HUES48 (cell line): ENCODE results near the gene CH25H.

Source experiments
- H3K27ac ChIP-seq: one replicate; pipeline ENCODE4 v1.7.0; 2013; ENCODE audit warnings: low read depth, low read length, inconsistent platforms
- H3K27me3 ChIP-seq: 2 replicates; pipeline ENCODE4 v1.6.1; 2013; ENCODE audit warnings: mild to moderate bottlenecking, low read length; ENCODE audit not compliant: control insufficient read depth, insufficient read depth
- H3K36me3 ChIP-seq: 2 replicates; pipeline ENCODE4 v1.6.1; 2013; ENCODE audit warnings: low read length; ENCODE audit not compliant: control insufficient read depth, insufficient read depth
- H3K4me1 ChIP-seq: 2 replicates; pipeline ENCODE4 v1.6.1; 2013; ENCODE audit warnings: mild to moderate bottlenecking, low read length; ENCODE audit not compliant: control insufficient read depth, insufficient read depth
- H3K4me3 ChIP-seq: 2 replicates; pipeline ENCODE4 v1.5.1; 2013; ENCODE audit warnings: mild to moderate bottlenecking, low read depth, low read length
- H3K9ac ChIP-seq: 2 replicates; pipeline ENCODE4 v1.6.1; 2013; ENCODE audit warnings: mild to moderate bottlenecking, low read depth, low read length, moderate library complexity
- H3K9me3 ChIP-seq: 2 replicates; pipeline ENCODE4 v1.6.1; 2013; ENCODE audit warnings: low read length; ENCODE audit not compliant: control insufficient read depth, insufficient read depth

The CH25H gene

DNA sequence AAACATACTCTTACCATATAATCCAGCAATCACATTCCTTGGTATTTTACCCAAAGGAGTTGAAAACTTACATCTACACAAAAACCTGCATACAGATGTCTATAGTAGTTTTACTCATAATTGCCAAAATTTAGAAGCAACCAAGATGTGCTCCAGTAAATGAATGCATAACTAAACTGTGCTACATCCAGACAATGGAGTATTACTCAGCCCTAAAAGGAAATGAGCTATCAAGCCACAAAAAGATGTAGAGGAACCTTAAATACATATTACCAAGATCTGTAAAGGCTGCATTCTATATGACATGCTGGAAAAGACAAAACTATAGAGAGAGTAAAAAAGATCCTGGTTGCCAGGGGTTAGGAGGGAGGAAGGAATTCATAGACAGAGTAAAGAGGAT is 21.8 kb upstream of the CH25H start:
- H3K36me3 ChIP-seq: no peaks in the 10 kb centered on the region
- peaks cover 6% of the 10 kb centered on the region; the same call in 1 of the 2 replicates for H3K4me1 ChIP-seq
- no peak overlapping the region for H3K9ac ChIP-seq
- H3K27ac ChIP-seq: no peak overlapping the region
- no peak overlapping the region for H3K4me3 ChIP-seq
- no peaks in the 10 kb centered on the region for H3K27me3 ChIP-seq
- H3K9me3 ChIP-seq: peaks cover 8% of the 10 kb centered on the region; the same call in 1 of the 2 replicates

DNA sequence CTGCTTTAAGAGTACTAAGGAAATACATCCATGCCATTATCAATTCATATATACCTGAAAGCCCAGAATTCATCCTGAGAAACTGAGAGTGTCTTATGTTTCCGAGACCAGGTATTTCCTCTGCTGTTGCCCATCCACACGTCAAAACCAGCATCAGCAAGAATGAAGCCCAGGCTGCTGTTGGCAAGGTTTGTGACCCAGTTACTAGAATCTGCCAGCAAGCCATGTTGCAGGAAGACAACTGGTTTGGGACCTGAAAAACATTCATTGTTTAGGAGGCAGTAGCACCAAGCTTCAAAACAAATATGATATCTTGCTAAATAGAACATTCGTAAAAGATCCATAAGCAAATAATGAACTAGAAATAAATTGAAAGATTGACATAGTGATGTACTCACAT is 21.0 kb upstream of the CH25H start:
- H3K9me3 ChIP-seq: peaks cover 8% of the 10 kb centered on the region; the same call in 1 of the 2 replicates
- no peaks in the 10 kb centered on the region for H3K27me3 ChIP-seq
- H3K27ac ChIP-seq: no peak overlapping the region
- peaks cover 6% of the 10 kb centered on the region; the same call in 1 of the 2 replicates for H3K4me1 ChIP-seq
- no peak overlapping the region for H3K9ac ChIP-seq
- H3K4me3 ChIP-seq: no peak overlapping the region
- no peaks in the 10 kb centered on the region for H3K36me3 ChIP-seq

DNA sequence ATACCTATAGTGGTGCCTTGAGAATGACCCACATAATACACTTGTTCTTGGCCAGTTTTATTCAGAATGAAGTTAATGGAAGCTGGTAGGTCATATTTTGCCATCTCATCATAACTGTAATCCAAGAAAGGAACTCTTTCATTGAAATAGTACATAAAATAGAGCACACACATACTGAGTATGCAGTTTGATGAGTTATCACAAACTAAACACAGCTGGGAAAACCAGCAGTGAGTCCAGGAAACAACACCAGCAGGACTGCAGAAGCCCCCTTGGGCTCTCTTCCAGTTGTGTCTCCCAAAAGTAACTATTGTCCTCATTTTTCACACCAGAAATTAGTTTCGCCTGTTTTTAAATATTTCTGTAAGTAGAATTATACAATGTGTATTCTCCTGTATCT is 19.8 kb upstream of the CH25H start:
- H3K9ac ChIP-seq: no peak overlapping the region

DNA sequence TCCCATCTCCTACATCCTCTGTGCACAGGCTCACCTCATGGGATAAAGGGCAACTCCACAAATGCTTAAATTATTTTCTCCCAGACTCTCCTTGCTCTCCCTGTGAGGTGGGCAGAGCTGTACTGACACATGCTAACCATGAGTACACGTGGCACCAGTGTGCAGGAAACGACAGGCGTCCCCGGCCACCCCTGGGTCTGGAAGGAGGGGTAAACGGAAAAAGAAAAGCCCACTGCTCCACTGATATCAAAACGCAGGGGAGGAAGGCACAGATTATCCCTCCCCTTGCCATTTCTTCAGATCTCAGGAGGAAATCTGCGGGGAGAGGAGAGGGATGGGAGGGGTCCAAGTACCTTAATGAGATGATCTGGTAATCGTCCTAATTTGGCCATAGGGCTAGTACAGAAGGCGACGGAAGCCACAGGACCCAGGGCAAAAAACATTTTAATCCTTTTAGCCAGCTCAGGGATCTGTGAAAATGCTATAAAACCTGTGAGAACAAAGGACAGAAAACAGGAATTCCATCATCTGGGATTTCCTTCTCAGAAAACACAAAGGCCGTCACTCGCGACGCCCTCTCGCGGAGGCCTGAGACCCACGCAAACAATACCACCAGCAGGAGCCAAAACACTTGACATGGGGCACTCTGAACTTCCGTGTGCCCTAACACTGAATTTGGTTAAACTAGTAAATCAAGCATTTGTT is 17.8 kb upstream of the CH25H start:
- Histone ChIP-seq H3K36me3 (0 out of 2 replicates have a peak, but pooled peaks cover 8% of the 10 kb centered on the region), H3K9ac (no peak overlapping the region), H3K4me1 (peaks cover 16% of the 10 kb centered on the region), H3K27me3 (no peaks in the 10 kb centered on the region), H3K9me3 (peaks cover 8% of the 10 kb centered on the region; the same call in 1 of the 2 replicates), H3K4me3 (no peak overlapping the region), H3K27ac (peak overlapping the region; percentile 43)

More for the DNA sequence above, 19.8 kb upstream of the CH25H start:
- no peak overlapping the region for H3K27ac ChIP-seq
- peaks cover 6% of the 10 kb centered on the region; the same call in 1 of the 2 replicates for H3K4me1 ChIP-seq
- peaks cover 8% of the 10 kb centered on the region; the same call in 1 of the 2 replicates for H3K9me3 ChIP-seq
- no peaks in the 10 kb centered on the region for H3K27me3 ChIP-seq
- 0 out of 2 replicates have a peak, but pooled peaks cover 5% of the 10 kb centered on the region for H3K36me3 ChIP-seq
- no peak overlapping the region for H3K4me3 ChIP-seq

DNA sequence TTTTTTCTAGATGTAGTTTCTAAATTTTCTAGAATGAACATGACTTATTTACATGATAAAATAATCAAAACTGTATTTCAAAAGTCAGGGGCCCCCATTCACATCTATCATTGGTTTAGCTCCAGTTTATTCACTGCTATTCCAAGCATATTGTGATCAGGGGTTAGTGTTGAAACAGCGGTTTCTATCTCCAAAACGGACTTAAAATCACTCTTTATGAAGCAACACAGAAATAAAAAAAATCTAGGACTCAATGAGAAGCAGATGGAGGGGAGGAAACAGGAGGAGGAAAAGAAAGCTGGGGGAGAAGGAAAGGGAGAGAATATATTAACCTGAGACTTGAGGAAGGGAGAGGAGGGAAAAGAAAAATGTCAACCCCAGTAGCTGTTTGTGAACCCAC is 14.8 kb upstream of the CH25H start:
- Histone ChIP-seq H3K9me3 (no peaks in the 10 kb centered on the region), H3K27me3 (no peaks in the 10 kb centered on the region), H3K27ac (no peak overlapping the region), H3K4me3 (no peak overlapping the region), H3K36me3 (0 out of 2 replicates have a peak, but pooled peaks cover 8% of the 10 kb centered on the region), H3K4me1 (peaks cover 22% of the 10 kb centered on the region), H3K9ac (no peak overlapping the region)

DNA sequence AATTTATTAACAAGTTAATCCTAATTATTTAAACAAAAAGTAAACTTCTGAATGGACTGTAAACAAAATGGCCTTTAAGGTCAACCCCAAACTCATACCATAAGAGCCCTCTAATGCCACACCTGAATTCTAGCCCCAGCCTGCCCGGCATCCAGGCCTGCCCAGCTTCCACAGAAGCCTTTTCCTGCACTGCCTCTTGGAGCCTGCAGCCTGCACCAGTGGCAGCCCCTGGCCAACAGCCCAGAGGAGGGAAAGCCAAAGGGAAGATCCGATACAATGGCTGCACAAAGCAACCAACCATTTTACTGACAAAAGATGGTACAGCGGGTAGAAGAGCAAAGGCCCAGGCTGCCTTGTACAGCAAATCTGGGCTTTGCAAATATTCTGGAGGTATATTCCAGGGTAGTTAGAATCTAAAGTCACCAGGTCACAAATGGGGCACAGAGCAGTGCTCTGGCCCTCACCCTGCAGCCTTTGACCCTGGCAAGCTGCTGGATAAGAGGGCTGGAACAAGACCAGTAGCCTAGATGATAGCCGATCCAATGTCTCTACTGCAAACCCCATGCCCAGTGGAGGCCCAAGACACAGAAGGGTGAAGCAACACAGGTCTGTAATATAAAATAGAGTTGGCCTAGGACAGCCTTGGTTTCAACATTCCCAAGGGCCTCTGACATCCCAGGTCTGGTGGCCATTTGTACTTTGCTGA is 12.5 kb upstream of the CH25H start:
- Histone ChIP-seq H3K27me3 (no peaks in the 10 kb centered on the region), H3K4me3 (no peak overlapping the region), H3K4me1 (peaks cover 16% of the 10 kb centered on the region; the same call in 1 of the 2 replicates), H3K9me3 (no peaks in the 10 kb centered on the region), H3K36me3 (0 out of 2 replicates have a peak, but pooled peaks cover 8% of the 10 kb centered on the region), H3K27ac (no peak overlapping the region), H3K9ac (no peak overlapping the region)

DNA sequence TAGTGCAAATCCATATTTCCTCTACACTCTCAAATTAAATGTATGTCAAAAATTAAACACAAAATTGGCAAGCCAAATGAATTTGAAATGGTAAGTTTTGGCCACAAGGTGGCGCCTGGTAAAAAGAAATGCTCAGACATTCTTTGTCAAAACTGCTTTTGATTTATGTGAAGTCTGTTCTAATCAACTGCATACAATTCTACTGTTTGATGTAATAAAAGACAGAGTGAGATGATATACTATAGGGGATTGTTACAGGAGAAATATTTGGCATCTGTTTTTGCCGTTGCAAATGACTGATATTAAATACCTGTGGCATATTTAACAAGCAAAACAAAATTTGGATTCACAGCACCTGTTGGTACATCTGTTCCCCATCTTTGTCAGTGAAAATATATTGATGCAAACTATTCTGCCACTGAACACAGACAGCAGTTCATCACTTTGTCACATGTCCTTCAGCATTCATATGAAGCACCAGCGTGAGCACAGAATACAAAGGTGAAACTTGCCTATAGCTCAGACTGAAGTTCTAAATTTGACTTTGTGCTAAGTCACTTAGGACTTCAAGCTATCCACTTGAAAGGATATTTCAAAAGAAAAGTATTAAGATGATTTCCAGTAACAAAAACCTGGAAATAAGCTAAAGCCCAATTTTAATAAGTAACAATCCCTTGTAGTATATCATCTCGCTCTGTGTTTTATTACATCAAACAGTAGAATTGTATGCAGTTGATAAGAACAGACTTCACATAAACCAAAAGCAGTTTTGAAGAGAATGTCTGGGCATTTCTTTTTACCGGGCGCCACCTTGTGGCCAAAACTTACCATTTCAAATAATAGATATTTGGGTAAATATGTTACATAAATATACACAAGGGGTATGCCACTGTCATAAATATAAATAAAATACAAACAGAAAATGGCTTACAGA is 10.2 kb upstream of the CH25H start:
- H3K27ac ChIP-seq: peak overlapping the region; percentile 40
- peaks cover 16% of the 10 kb centered on the region; the same call in 1 of the 2 replicates for H3K4me1 ChIP-seq
- H3K36me3 ChIP-seq: 0 out of 2 replicates have a peak, but pooled peaks cover 8% of the 10 kb centered on the region

DNA sequence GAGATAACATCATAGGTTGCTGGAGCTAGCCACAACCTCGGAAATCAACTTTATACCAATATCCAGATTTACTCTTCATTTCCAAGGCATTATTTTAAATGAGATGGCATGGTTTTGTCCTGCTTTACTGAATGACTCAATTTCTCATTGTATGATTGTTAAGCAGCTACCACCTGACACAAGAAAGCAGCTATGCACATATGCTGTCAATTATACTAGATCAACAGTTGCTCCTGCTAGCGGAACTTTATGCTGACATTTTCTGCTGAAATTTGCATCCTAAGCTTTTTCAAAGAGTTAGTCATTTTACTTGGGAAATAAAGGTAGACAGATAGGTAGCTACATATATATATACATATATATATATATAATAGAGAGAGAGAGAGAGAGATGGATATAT is 8.9 kb upstream of the CH25H start:
- Histone ChIP-seq H3K4me3 (no peak overlapping the region), H3K36me3 (0 out of 2 replicates have a peak, but pooled peaks cover 4% of the 10 kb centered on the region)

More for the DNA sequence above, 10.2 kb upstream of the CH25H start:
- Histone ChIP-seq H3K27me3 (no peaks in the 10 kb centered on the region), H3K9ac (no peak overlapping the region), H3K4me3 (no peak overlapping the region), H3K9me3 (no peaks in the 10 kb centered on the region)

DNA sequence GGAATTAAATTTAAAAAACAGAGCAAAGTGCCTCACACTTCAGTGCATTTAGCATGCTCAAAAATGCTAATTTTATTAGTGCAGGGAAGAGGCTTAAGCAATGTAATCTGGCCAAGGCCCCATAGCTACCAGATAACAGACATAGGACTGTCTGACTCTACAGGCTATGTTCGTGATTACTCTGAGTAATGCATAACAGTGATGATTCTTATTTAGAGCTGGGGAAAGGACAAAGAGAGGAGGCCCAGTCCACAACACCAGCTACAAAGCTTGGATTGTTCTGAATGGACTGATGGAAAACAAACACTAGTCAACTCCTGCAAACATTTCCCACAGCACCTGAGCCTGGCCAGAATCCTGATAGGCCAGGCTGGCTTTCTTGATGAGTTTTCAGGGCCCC is 8.4 kb upstream of the CH25H start:
- H3K9me3 ChIP-seq: no peaks in the 10 kb centered on the region
- no peak overlapping the region for H3K9ac ChIP-seq
- no peak overlapping the region for H3K27ac ChIP-seq
- H3K36me3 ChIP-seq: 0 out of 2 replicates have a peak, but pooled peaks cover 4% of the 10 kb centered on the region
- H3K27me3 ChIP-seq: peaks cover 10% of the 10 kb centered on the region; the same call in 1 of the 2 replicates
- H3K4me3 ChIP-seq: no peak overlapping the region
- peaks cover 8% of the 10 kb centered on the region; the same call in 1 of the 2 replicates for H3K4me1 ChIP-seq

More for the DNA sequence above, 8.9 kb upstream of the CH25H start:
- H3K9me3 ChIP-seq: no peaks in the 10 kb centered on the region
- H3K4me1 ChIP-seq: peaks cover 13% of the 10 kb centered on the region; the same call in 1 of the 2 replicates
- H3K9ac ChIP-seq: no peak overlapping the region
- H3K27me3 ChIP-seq: 0 out of 2 replicates have a peak, but pooled peaks cover 4% of the 10 kb centered on the region
- H3K27ac ChIP-seq: no peak overlapping the region

DNA sequence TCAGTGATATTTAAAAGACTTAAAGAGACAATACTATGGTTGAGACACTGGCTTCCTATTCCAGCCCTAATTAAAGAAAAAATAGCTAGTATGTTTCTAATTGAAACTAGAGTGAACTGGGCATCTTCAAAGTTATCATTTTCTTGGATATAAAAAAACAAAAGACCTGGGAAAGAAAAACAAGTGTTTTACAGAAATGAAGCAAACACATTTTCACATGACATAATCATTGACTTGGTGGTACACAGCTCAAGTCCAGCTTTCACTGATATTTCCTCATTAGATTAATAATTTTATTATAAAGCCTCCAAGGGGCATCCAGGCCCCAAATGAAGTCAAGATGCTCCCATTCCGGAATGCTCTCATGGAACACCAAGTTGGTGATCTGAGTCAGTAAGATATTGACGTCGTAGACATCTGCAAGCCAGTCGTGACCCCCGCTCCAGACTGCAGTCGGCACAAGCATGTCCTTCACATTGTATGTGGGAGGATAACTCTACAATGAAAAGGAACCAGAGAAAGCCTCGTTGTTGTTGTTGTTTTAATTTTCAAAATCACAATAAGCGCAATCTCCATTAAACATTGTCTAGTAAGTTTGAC is 7.5 kb upstream of the CH25H start:
- H3K9ac ChIP-seq: no peak overlapping the region

More for the DNA sequence above, 7.5 kb upstream of the CH25H start:
- H3K27ac ChIP-seq: no peak overlapping the region
- no peaks in the 10 kb centered on the region for H3K36me3 ChIP-seq
- H3K27me3 ChIP-seq: peaks cover 18% of the 10 kb centered on the region
- no peak overlapping the region for H3K4me3 ChIP-seq
- H3K4me1 ChIP-seq: peaks cover 6% of the 10 kb centered on the region; the same call in 1 of the 2 replicates
- H3K9me3 ChIP-seq: no peaks in the 10 kb centered on the region
